Endometrial microvascular endothelial cells (primary cell): ENCODE data around the gene TAS1R1. TPM values are rescaled to one million over a fixed set of nuclear protein-coding genes. Genes with fewer than 3 reads are reported as not detected.

Source experiments
- in situ Hi-C: cut with HindIII; loops from 2 replicates; pipeline ENCODE4 v1.10.0; 2017; ENCODE audit warnings: low sequenced_read_pairs, low pct_unique_long_range_greater_than_20kb; ENCODE audit errors: inconsistent ontology term
- total RNA-seq: library from RNA; depleted of rRNA; stranded (reverse); fragments of >200 nt; gene quantifications from one replicate; pipeline ENCODE4 v1.2.3, GENCODE V29; 2015; ENCODE audit errors: inconsistent ontology term

TAS1R1 gene
- total RNA-seq, 1 donor from 2014 or later = not detected

DNA sequence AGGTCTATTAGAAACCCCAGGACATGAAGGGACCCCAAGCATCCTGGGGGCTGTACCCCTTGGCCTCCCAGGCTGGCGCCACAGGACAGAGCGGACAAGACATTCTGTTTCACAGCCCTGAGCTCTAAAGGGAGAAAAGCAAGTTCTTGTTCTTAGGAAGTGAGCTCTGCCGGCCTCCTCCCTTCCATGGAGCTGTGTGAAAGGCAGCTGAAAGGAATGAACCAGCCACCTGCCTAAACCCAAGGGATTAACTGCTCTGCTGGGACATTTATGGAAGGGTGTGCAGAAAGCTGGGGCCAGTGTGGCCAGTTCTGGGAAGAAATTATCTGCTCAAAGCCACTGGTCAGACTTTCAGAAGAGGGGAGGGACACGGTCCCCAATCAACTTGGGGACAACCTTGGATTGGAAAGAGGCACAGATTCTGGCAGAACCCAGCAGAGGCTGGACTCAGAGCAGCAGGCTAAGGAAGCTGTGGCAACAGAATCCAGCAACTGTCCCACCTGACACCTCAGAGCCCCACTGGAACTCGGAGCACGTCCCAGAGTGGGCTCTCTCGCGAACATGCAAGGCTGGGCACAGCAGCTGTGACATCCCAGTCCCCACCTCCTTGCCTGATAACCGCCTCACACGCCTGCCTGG lies 45.4 kb downstream of the TAS1R1 start:
- in situ Hi-C loops = no loop called here

DNA sequence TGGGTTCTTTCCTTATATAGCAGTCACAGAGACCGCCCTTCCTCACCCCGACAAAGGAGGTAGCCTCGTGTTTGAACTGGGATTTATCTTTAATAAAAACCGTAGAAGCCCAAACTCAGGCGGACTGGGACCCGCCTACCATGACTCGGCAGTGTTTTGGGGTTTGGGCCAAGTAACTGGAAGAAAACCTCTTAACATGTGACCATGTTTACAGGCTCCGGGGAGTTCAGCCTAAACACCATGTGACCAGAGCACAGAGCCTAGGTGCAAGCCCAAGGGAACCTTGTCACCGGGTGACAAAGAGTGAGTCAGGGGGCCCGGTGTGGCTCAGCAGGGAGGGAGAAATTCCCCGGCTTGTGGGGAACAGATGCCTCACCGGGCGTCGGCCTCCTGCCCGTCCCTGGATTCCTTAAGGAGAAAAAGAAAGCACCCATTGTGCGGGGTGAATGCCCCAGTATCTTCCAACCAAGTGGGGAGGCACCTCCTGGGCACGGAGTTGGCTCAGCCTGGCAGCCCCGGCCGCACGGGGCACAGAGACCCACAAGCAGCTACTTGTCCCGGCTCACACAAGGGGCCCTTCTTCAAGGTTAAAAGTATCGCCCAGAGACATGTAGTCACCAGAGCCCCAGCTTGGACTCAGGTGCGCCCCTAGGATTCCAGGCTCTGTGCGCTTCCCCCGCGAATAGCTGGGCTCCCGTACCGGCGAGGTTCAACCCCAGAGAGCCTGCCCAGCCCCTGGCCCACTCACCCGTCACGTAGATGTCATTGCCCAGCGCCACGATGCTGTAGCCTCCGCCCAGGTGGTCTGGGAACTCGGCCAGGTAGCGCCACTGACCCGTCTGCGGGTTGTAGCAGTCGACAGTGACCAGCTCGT lies 46.2 kb downstream of the TAS1R1 start:
- in situ Hi-C loops = no loop called here

DNA sequence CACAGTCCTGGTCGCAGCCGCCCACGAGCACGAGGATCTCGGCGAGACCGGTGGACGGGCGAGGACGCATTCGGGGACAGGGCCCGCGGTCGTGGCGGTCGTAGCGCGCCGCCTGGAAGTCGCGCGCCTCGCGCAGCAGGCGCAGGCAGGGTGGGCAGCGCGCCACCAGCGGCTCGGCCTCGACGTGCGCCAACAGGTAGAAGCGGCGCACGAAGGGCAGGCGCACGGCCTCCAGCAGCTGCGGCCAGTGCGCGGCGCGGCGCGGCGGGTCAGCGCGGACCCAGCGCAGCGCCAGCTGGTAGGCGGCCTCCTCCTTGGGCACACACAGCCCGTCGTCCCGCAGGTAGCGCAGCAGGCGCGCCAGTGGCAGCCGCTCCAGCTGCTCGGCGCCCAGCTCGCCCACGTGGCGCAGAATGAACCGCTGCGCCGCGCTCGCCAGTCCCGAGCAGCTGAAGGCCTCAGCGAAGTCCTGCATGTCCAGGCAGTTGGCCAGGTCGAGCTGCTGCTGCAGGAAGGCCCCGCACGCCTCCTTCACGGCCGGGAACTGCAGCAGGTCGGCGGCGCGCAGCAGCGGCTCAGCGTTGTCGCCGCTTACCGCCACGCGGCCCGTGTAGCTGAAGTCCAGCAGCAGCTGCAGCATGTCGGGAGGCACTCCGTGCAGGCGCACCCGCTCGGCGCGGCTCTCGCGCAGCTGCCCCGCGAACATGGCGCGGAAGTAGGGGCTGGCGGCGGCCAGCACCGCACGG lies 47.0 kb downstream of the TAS1R1 start:
- in situ Hi-C loops = no loop called here

DNA sequence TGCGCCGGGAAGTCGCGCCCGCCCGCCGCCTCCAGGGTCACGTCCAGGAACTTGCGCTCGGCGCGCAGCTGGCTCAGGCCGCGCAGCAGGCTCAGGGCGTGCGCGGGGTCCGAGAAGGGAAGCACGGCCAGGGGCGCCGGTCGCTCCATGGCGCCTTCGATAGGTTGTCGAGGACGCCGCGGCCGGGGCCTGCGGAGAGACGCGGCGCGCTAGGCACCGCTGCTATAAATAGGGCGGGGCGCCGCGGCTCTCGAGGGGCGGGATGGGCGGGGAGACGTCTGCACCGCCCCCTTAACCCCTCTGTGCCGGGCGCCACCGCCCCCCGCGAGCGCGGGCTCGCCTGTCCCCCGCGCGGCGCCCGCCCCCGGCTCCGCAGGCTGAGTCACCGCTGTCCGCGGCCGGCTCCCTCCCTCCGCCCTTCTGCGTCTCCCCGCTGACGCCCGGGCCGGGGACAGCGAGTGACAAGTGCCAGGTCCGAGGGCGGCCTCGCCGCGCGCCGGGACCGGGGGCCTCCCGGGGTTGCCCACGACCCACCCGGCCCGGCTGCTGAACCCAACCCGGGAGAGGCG lies 47.6 kb downstream of the TAS1R1 start, which contains the start of gene KLHL21:
Gene KLHL21 (minus strand): TSS at position 201 of the 569 bp plus-strand sequence. CDS start 52 bp downstream, at position 149.
- in situ Hi-C loops = no loop called here

DNA sequence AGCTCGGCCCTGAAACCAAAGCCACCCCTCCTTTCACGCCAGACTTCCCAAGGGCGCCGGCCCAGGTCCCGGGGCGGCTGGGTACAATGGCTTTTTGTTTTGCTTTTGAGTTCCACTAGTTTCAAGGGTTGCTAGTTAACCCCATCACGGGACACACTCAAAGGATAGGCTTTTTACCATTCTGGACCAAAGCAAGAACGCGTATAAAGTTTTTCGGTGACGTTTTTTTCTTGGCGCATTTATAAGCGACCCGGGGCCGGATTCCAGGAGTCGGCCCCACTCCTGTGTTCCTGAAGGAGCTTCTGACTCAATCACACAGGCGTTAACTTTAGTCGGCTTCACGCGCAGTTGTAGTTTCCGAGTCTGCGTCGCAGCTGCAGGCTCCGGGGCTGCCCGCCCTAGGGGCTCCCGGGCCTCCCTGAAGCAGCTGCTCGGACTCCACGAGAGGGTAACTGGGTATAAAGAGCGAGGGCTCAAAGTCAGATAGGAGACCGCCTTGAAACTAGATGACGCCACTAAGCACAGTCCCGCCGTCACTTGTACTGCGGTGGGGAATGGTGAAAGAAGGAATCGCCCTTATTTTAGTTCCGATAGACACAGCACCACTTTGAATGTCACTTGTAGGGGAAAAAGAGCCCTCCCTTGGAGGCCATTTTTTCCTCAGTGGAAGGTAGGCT lies 48.3 kb downstream of the TAS1R1 start:
- in situ Hi-C loops = no loop called here

DNA sequence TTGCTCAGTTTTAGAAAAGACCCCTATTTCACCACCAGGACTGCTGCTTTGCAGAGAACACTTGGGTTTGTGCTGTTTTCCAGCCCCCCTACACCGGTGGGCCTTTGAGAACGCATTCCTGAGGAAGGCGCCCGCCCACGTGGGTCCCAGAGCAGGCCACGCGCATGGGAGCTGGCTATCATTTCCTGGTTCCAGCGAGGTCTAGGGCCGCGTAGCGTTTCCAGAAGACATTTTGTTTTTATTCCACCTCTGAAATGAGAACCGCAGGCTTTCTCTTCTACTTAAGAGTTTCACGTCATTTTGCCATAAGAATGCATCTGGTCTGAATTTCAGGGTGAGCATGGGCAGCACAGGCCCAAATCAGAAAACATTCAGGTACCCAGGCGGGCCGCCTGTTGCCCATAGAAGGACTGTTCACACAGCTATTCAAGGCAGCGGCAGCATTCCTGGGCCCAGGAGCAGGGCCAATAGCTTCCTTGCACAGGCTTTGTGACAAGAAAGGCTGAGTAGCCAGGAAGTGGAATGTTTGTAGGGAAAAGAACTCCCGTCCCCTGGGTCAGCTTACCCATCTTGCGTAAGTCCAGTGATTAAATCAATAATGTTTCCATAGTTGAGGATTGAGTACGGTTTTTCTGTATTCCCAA lies 48.9 kb downstream of the TAS1R1 start:
- in situ Hi-C loops = no loop called here

DNA sequence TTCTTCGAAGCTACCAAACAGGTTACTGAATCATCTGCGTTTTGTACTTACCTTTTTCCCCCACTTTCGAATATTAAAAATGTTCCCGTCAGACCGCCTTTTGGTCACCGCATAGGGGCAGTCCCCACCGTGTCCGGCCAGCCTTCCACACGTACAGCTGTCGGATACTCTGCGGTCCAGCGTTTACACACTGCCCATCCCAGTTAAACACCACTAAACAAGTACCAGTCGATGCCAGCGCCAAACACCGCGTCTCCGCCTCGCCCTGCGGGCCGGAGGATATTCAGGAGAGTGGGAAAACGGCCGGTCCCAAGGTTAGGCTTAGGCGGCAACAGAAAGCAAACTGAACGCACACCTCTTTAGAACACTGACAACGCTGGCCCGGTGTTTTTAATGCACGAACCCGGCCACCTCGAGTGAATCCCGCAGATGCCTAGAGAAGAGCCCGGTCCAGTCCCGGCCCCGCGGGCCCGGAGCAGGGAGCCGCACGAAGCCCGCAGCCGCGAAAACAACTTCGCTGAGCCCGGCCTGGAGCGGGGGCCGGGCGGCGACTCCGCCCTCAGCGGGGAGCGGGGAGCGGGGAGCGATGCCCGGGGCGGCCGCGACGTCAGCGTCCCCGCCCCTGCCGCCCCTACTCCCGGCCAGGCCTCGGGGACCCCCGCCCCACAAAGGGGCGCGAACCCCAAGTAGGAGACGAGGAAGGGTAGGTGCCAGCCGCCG lies 57.7 kb downstream of the TAS1R1 start:
- in situ Hi-C loops = no loop called here

DNA sequence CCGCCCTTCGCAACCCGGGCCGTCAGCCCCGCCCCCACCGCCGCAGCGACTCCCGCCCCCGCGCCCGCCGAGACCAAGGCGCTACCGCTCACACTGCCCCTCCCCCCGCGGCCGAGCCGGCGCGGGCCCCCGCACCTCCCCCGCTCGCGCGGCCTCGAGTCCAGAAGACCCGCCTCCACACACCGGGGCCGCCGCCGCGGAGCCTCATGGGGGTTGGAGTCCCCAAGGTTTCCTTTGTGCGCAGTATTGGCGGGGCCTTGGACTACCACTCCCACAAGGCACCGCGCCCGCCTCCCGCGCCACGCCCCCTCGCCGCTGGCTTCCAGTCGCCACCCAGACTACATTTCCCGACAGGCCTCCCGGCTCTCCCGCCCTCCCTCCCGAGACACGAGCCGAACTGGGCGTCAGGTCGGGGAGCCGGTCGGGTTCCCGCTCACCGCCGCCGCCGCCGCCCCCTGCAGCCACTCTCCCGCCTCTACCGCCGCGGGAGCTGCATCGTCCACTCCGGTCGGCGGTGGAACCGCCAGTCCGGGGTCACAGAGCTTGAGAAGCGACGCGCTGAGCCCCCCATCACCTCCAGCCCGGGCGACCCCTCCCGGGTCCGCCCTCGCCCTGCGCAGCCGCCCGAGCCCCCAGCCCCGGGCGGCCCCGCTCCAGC lies 58.4 kb downstream of the TAS1R1 start, which contains the start of gene PHF13:
Gene PHF13 (plus strand): TSS at position 371 of the 658 bp plus-strand sequence. CDS start 336 bp downstream, outside the sequence.
- in situ Hi-C loops = no loop called here

DNA sequence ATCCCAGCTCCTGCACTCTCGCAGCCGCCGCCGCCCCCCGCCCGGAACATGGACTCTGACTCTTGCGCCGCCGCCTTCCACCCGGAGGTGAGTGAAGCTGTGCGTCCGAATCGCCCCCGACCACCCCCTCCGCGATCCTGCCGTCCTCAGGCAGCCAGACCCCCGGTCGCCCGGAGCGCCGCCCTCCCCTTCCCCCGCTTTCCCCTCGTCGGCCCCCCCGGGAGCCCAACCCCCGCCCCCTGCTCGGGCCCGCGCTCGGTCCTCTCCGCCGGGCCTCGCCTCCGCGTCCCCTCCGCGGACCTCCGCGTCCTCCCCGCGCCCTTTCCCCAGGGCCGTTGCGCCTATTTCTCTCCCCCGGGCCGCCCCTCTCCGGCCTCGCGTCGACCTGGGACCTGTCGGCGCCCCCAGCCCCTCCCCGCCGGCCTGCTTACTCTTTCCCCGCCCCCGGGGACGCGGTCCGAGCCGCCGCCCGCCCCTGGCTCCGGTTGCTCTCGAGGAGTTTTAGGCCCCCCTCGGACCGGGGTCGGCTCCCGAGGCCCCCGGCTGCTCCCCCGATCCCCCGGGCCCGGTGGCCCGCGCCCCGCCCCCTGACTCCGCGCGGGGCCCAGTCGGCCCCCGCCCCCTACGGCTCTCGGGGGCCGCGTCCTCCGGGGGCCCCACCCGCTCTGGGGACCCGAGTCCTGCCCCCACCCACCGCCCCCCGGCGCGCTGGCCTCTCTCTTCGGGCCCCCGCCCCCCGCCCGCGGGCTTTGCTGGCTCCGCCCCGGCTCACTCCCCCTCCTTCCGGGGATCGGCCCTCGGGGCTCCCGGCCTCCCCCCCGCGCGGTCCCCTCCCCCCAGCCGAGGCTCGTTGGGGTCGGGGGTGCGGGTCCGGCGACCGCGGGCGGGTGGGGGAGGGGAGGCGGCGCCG lies 59.2 kb downstream of the TAS1R1 start:
- in situ Hi-C loops = no loop called here

DNA sequence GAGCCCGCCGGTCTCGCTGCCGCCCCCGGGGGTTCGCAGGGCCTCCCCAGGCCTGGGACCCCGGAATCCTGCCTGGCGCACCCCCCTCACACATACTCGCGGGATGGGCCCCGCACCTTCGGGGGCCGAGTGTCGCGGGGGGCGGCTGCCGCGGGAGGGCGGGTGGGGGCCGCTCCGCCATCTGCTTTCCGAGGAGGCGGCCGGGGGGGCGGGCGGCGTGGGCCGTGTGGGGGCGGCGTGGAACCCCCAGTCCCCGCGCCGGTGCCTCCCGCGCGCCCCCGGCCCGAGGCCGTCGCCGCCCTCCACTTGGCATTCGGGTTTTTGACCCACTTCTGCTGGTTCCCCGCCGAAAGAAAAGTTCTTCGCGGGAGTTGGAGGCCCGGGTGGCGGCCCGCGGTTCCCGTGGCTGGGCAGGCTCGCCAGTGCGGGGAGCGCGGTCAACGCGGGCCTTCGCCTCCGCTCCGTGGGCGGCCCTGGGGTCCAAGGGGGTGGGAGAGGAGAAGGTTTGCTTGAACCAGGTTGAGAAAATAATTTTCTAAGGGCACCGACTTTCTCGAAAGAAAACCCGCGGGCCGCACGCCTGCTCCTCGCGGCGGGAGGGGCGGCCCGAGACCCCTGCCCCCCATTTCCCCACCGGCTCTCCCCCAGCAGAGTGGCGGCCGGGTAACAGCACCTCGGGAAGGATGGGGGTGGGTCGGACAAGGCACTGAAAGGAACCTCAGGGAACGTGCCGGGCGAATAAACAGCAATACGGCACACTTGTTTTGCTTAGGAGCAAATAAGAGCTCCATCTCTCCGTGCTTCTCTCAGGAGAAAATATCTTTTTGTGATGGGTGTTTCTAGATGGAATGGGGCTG lies 60.0 kb downstream of the TAS1R1 start:
- in situ Hi-C loops = no loop called here

DNA sequence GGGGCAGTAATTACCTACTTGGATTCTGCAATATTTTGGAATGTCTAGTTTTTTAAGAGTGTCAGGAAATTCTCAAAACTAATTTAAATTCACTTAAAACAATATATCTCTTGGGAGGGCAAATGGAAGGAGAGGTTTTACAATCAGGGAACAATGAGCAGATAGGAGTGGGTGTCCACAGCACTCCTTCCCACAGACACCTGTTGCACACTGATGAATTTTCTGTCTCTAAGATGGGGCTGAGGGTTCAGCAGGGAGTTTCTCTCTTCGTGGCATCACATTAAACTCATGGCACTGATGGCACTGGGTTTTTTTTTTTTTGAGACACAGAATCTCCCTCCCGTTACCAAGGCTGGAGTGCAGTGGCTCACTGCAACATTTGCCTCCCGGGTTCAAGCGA lies 63.9 kb downstream of the TAS1R1 start:
- in situ Hi-C loops = no loop called here

DNA sequence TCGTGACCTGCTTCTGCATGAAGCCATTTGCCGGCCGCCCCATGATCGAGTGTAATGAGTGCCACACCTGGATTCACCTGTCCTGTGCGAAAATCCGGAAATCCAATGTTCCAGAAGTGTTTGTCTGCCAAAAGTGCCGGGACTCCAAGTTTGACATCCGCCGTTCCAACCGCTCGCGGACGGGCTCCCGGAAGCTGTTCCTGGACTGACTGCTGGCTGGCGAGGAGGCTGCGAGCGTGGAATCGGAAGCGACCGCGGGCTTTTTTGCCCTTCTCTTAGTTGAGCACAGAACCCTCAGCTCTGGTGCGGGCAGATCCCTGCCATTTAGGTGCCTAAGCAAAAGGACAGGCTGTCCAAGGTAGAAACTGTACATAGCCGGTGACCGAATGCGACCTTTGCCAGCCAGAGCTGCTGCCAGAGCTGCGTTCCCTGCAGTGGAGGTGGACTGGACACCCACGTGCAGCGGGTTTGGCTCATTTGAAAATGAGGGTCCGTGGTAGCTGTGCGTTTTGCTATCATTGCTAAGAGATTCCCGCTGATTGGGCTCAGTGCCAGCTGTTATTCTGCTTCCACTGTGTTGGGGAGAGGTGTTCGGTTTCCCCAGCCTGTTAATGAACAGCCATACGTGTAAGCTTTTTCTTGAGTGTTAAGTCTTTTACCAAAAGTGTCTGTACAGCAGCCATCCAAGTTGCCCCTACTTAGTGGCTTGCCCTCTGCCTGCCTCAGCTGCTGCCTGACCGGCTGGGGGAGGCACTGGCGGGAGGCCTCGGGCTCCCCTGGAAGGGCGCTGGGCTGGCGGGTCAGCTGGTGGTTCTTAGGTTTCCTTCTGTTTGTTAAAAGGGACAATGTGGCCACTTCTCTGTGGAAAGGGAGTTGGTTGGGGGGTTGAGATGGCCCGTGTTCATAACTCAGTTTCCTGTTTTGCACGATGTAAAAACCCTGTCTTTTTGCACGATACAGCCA lies 66.6 kb downstream of the TAS1R1 start:
- in situ Hi-C loops = no loop called here

DNA sequence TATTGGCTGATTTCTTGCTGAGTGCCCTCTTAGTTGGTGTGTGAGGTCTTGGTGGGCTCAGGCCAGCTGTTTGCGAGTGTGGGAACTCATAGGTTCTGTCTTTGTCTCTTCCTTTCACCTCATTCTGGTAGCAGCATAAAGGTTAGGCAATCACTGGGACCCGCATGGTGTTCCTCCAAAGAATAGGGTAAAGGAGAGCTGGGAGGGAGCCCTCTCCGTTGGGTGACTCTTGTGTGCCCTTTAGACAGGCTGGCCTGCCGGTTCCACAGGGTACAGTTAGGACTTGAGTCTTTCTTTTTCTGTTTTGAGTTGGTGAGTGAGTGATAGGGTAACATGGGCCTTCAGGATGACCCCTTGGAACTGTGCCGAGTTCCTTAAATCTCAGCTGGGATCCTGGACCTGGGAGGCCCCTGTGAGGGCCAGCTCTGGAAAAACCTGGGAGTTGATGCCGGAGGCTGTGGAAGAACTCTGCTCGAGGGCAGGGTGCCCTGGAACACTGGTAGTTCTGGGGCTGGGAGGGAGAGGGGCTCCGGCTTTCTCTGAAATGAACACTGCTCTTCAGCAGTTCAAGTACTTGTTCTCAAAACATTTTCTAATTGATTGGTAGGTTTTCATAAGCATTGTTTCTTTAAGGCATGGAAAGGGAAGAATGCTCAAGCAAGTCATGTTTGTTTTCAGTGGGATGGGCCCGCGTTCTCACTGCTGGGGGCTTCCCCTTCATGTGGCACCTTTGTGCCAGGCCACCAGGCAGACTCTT lies 67.5 kb downstream of the TAS1R1 start:
- in situ Hi-C loops = no loop called here
